Peyer's patch (tissue), 4 donors: Measurements from ENCODE around the gene NNMT.

Experiments used
- POLR2A ChIP-seq, 2 donors: fragments of 450-650 bp; IDR thresholded peaks; one replicate each; pipeline ENCODE4 v1.5.1; 2017; ENCODE audit warnings: antibody characterized with exemption in 2 of 2, mild to moderate bottlenecking in 2 of 2, moderate library complexity in 2 of 2
- TF ChIP-seq, protein P1 (sequence below), 6 experiments: fragments of 450-650 bp in 4 of 6; fragments of 200-600 bp in 2 of 6; sonication (generic) in 1 of 6; IDR thresholded peaks; one replicate each; pipeline ENCODE4 v1.5.1; 2017 to 2019; ENCODE audit warnings: antibody characterized with exemption in 6 of 6, mild to moderate bottlenecking in 3 of 6, moderate library complexity in 1 of 6

DNA sequence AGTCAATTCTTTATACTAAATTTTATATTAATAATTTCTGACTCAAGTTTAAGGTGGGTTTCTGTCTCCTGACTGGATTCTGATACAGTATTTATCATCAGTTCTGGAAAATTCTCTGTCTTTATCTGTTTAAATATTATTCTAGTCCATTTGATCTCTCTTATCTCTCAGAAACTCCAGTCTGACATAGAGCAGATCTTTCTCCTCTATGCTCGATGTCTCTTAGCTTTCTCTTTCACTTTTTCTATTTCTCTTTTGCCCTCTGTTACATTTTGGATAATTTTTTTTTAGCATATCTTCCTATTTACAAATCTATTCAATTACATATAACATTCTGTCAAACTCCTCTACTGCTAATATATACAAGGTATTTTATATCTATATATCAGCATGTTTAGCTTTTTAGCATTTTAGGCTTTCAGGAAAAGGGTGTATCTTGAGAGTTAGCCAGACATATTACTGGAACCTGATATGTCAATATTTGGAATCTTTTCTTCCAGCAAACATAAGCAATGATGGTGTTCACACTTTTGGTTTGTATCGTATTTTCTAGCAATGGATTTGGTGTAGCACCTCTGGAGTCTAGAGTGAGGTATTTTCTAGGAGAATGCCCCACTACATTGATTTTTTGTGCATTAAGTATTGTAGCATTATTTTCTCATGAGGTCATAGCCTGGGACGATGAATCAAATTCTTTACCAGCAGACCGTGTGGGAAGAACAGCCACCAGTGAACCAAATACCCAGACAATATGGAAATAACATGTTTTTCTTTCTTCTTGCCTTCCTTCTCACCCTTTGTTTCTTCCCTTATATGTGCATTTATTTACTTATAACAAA, 4.1 kb upstream of the NNMT start:
- TF ChIP-seq, protein P1, sequence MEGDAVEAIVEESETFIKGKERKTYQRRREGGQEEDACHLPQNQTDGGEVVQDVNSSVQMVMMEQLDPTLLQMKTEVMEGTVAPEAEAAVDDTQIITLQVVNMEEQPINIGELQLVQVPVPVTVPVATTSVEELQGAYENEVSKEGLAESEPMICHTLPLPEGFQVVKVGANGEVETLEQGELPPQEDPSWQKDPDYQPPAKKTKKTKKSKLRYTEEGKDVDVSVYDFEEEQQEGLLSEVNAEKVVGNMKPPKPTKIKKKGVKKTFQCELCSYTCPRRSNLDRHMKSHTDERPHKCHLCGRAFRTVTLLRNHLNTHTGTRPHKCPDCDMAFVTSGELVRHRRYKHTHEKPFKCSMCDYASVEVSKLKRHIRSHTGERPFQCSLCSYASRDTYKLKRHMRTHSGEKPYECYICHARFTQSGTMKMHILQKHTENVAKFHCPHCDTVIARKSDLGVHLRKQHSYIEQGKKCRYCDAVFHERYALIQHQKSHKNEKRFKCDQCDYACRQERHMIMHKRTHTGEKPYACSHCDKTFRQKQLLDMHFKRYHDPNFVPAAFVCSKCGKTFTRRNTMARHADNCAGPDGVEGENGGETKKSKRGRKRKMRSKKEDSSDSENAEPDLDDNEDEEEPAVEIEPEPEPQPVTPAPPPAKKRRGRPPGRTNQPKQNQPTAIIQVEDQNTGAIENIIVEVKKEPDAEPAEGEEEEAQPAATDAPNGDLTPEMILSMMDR (IDR thresholded peaks at IDR 0.05): no peak
- no peak for TF ChIP-seq POLR2A (IDR thresholded peaks at IDR 0.05)
